ENCODE data around the gene STARD10.

DNA sequence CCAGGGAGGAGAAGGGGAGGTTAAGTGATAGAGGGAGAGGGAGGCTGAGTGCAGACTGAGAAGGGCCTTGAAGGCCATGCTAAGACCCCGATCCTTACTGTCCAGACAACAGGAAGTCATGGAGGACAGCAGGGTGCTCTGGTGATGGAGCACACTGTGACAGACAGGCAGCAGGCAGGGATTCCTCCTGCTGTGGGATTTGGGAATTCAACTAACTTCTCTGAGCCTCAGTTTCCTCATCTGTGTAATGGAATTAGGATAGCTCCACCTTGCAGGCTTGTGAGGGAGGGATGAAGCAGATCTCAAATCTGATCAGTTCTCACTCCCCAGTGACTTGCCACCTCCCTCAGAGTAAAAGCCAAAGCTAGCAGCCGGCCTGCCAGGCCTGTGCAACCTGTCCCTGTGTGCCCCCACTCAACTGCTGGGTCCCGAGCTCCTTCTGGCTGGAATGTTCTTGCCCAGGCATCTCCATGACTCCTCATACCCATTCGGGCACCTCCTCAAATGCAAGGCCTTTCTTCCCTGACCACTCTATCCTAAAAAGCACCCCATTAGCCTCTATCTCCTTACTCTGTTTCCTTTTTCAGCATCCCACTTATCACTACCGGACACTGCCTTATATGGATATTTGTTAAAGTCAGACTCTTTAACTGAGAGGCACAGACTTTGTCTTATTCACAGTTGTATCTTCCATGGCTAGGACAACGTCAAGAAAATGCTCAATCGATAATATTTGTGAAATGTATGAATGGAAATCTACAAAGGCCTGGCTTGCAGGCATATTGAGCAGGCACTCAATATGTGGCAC, 51.1 kb downstream of the STARD10 start:
- no peak for TF ChIP-seq NR2C2 (CRISPR knock-in tag; IDR thresholded peaks at IDR 0.05)
- no peak for TF ChIP-seq NR2C2 (tag; IDR thresholded peaks at IDR 0.05)
- TF ChIP-seq, protein P1, sequence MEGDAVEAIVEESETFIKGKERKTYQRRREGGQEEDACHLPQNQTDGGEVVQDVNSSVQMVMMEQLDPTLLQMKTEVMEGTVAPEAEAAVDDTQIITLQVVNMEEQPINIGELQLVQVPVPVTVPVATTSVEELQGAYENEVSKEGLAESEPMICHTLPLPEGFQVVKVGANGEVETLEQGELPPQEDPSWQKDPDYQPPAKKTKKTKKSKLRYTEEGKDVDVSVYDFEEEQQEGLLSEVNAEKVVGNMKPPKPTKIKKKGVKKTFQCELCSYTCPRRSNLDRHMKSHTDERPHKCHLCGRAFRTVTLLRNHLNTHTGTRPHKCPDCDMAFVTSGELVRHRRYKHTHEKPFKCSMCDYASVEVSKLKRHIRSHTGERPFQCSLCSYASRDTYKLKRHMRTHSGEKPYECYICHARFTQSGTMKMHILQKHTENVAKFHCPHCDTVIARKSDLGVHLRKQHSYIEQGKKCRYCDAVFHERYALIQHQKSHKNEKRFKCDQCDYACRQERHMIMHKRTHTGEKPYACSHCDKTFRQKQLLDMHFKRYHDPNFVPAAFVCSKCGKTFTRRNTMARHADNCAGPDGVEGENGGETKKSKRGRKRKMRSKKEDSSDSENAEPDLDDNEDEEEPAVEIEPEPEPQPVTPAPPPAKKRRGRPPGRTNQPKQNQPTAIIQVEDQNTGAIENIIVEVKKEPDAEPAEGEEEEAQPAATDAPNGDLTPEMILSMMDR (IDR thresholded peaks at IDR 0.05 in 2 of 3, conservative IDR thresholded peaks at IDR 0.05 in 1 of 3; ENCODE audit: insufficient read depth in 2 of 3, low read depth in 1 of 3, low read length in 3 of 3): no peak
- TF ChIP-seq PREB (CRISPR knock-in tag; IDR thresholded peaks at IDR 0.05): no peak
- TF ChIP-seq FOXJ3 (CRISPR knock-in tag; IDR thresholded peaks at IDR 0.05): no peak
- no peak for TF ChIP-seq MEF2A (IDR thresholded peaks at IDR 0.05; ENCODE audit: control insufficient read depth, low read depth, low read length)

Measured in K562 (cell line).